ENCODE measurements around the gene KRTAP13-4.

The KRTAP13-4 gene

GRCh38 chr21:30430170-30430655, at the start of gene KRTAP13-4:
Gene KRTAP13-4 (plus strand): TSS chr21:30430220. CDS start chr21:30430276, 56 bp downstream.
- DNase-seq (ENCODE audit: low read depth): no peak

GRCh38 chr21:30382201-30382600, 47.8 kb upstream of the KRTAP13-4 start:
- no peak for DNase-seq (ENCODE audit: low read depth)

- no peak for DNase-seq (ENCODE audit: low read depth)
Observed at GRCh38 chr21:30391492-30392025, 38.5 kb upstream of the KRTAP13-4 start.

GRCh38 chr21:30395731-30396130, 34.3 kb upstream of the KRTAP13-4 start, which contains the start of gene KRTAP13-1:
Gene KRTAP13-1 (plus strand): TSS chr21:30396031. CDS start chr21:30396087, 56 bp downstream.
- DNase-seq (ENCODE audit: low read depth): no peak

GRCh38 chr21:30408782-30409494, 21.1 kb upstream of the KRTAP13-4 start:
- DNase-seq (ENCODE audit: low read depth): no peak

- DNase-seq (ENCODE audit: low read depth): no peak
Observed at GRCh38 chr21:30415993-30416392, 14.0 kb upstream of the KRTAP13-4 start.

- DNase-seq (ENCODE audit: low read depth): no peak
Observed at GRCh38 chr21:30425826-30426225, 4.2 kb upstream of the KRTAP13-4 start, which contains the start of gene KRTAP13-3. Gene KRTAP13-3 (minus strand): TSS chr21:30425926. CDS start chr21:30425912, 14 bp downstream.

GRCh38 chr21:30426731-30427130, 3.3 kb upstream of the KRTAP13-4 start:
- DNase-seq (ENCODE audit: low read depth): no peak

GRCh38 chr21:30434033-30434631, 4.1 kb downstream of the KRTAP13-4 start:
- no peak for DNase-seq (ENCODE audit: low read depth)

GRCh38 chr21:30437010-30437565, 7.1 kb downstream of the KRTAP13-4 start:
- no peak for DNase-seq (ENCODE audit: low read depth)

- no peak for DNase-seq (ENCODE audit: low read depth)
Observed at GRCh38 chr21:30439975-30440374, 10.0 kb downstream of the KRTAP13-4 start, which contains the start of gene KRTAP15-1. Gene KRTAP15-1 (plus strand): TSS chr21:30440275. CDS start chr21:30440328, 53 bp downstream.

GRCh38 chr21:30443226-30443625, 13.2 kb downstream of the KRTAP13-4 start:
- DNase-seq (ENCODE audit: low read depth): no peak

- DNase-seq (ENCODE audit: low read depth): no peak
Observed at GRCh38 chr21:30444204-30444603, 14.2 kb downstream of the KRTAP13-4 start.

- no peak for DNase-seq (ENCODE audit: low read depth)
Observed at GRCh38 chr21:30447056-30447455, 17.0 kb downstream of the KRTAP13-4 start.

- no peak for DNase-seq (ENCODE audit: low read depth)
Observed at GRCh38 chr21:30448514-30448913, 18.5 kb downstream of the KRTAP13-4 start.

GRCh38 chr21:30463713-30464112, 33.7 kb downstream of the KRTAP13-4 start:
- DNase-seq (ENCODE audit: low read depth): no peak

- no peak for DNase-seq (ENCODE audit: low read depth)
Observed at GRCh38 chr21:30468900-30469714, 39.1 kb downstream of the KRTAP13-4 start.

- no peak for DNase-seq (ENCODE audit: low read depth)
Observed at GRCh38 chr21:30478004-30478403, 48.0 kb downstream of the KRTAP13-4 start.

GRCh38 chr21:30479259-30479658, 49.2 kb downstream of the KRTAP13-4 start:
- DNase-seq (ENCODE audit: low read depth): no peak

GRCh38 chr21:30480145-30480544, 50.1 kb downstream of the KRTAP13-4 start, which contains the start of gene KRTAP19-1:
Gene KRTAP19-1 (minus strand): TSS chr21:30480367. CDS start chr21:30480317, 50 bp downstream.
- DNase-seq (ENCODE audit: low read depth): no peak

All from activated gamma-delta T cell treated with anti-CD3 and anti-CD28 coated beads, Interleukin-2, amount 50 U/mL, for 16 hours (primary cell).